Activated CD8-positive, alpha-beta memory T cell treated with anti-CD3 and anti-CD28 coated beads, Interleukin-2, amount 10 ng/mL, durations not matched to agents 7 days and 5 days (primary cell): ENCODE results near the gene RBP5. TPM values are rescaled to one million over a fixed set of nuclear protein-coding genes. Genes with fewer than 3 reads are reported as not detected.

Experiments
- ATAC-seq: fragments of 150-1000 bp; cut with Tn5 transposase; one replicate; pipeline ENCODE4 v1.10.0; 2021; ENCODE audit warnings: moderate library complexity
- CTCF ChIA-PET: fragments of 350-600 bp; sonication (Branson Sonifier 250); formaldehyde crosslinking; loops from one replicate; lab custom pipeline; 2021; ENCODE audit warnings: antibody characterized with exemption; lab: Charles Lee
- DNase-seq: peaks from one replicate; pipeline ENCODE4 v3.0.0-alpha.2; 2020
- H3K27ac Mint-ChIP-seq: one replicate; pipeline ENCODE4 v1.8.0; 2021; ENCODE audit warnings: mild to moderate bottlenecking, mixed read lengths
- H3K27me3 Mint-ChIP-seq: one replicate; pipeline ENCODE4 v1.8.0; 2021; ENCODE audit warnings: mixed read lengths
- H3K36me3 Mint-ChIP-seq: one replicate; pipeline ENCODE4 v1.8.0; 2021; ENCODE audit warnings: mild to moderate bottlenecking, mixed read lengths
- H3K4me1 Mint-ChIP-seq: one replicate; pipeline ENCODE4 v1.8.0; 2021; ENCODE audit warnings: mixed read lengths
- H3K4me3 Mint-ChIP-seq: one replicate; pipeline ENCODE4 v1.8.0; 2021; ENCODE audit warnings: mild to moderate bottlenecking, moderate library complexity, mixed read lengths
- H3K9me3 Mint-ChIP-seq: one replicate; pipeline ENCODE4 v1.8.0; 2022; ENCODE audit warnings: low read depth, mixed read lengths
- total RNA-seq, 2 experiments: library from RNA; stranded (reverse); gene quantifications; one replicate each; pipeline ENCODE4 v1.2.3, GENCODE V29; 2021

The RBP5 gene
- total RNA-seq, 2 experiments from 2014 or later = 0.87 to 0.91 TPM

GRCh38 chr12:7156259-7157197 lies 27.8 kb upstream of the RBP5 start:
- H3K27me3 Mint-ChIP-seq = no peaks in the 10 kb centered on the region
- H3K27ac Mint-ChIP-seq = no peak overlapping the region
- H3K4me3 Mint-ChIP-seq = no peak overlapping the region
- no peaks in the 10 kb centered on the region for H3K9me3 Mint-ChIP-seq
- no peaks in the 10 kb centered on the region for H3K4me1 Mint-ChIP-seq
- no peak for ATAC-seq
- peaks cover 11% of the 10 kb centered on the region for H3K36me3 Mint-ChIP-seq
- CTCF ChIA-PET = interaction anchor here (1.0 to 1.4 kb wide), 2 partner anchors 8 to 12 kb away, joined by 3 to 5 read pairs; no protein-coding TSS in a partner anchor
- no peak for DNase-seq

GRCh38 chr12:7155471-7156034 lies 26.9 kb upstream of the RBP5 start:
- H3K27me3 Mint-ChIP-seq = no peaks in the 10 kb centered on the region
- peaks cover 14% of the 10 kb centered on the region for H3K36me3 Mint-ChIP-seq
- CTCF ChIA-PET = interaction anchor here (0.6 to 1.4 kb wide), 2 partner anchors 9 to 112 kb away, joined by 3 to 5 read pairs; no protein-coding TSS in a partner anchor
- H3K4me1 Mint-ChIP-seq = no peaks in the 10 kb centered on the region
- H3K9me3 Mint-ChIP-seq = no peaks in the 10 kb centered on the region
- no peak overlapping the region for H3K27ac Mint-ChIP-seq
- no peak for DNase-seq
- ATAC-seq = no peak
- H3K4me3 Mint-ChIP-seq = no peak overlapping the region

GRCh38 chr12:7154901-7155470 lies 26.3 kb upstream of the RBP5 start:
- no peak for ATAC-seq
- Mint-ChIP-seq H3K4me3 (no peak overlapping the region), H3K27ac (no peak overlapping the region), H3K36me3 (peaks cover 19% of the 10 kb centered on the region), H3K27me3 (no peaks in the 10 kb centered on the region), H3K4me1 (no peaks in the 10 kb centered on the region), H3K9me3 (no peaks in the 10 kb centered on the region)
- CTCF ChIA-PET = interaction anchor here (0.6 to 1.5 kb wide), 4 partner anchors 9 to 112 kb away, joined by 3 to 7 read pairs (median 5); no protein-coding TSS in a partner anchor
- DNase-seq = no peak

GRCh38 chr12:7154042-7154441 lies 25.4 kb upstream of the RBP5 start:
- no peaks in the 10 kb centered on the region for H3K9me3 Mint-ChIP-seq
- H3K4me1 Mint-ChIP-seq = no peaks in the 10 kb centered on the region
- H3K4me3 Mint-ChIP-seq = no peak overlapping the region
- H3K36me3 Mint-ChIP-seq = peaks cover 26% of the 10 kb centered on the region
- no peak overlapping the region for H3K27ac Mint-ChIP-seq
- H3K27me3 Mint-ChIP-seq = no peaks in the 10 kb centered on the region
- CTCF ChIA-PET = interaction anchor here (1.2 to 1.5 kb wide), 2 partner anchors 9 to 15 kb away, joined by 5 to 7 read pairs; no protein-coding TSS in a partner anchor
- ATAC-seq (no peak), DNase-seq (no peak)

GRCh38 chr12:7152818-7153217 lies 24.1 kb upstream of the RBP5 start:
- H3K36me3 Mint-ChIP-seq = peaks cover 37% of the 10 kb centered on the region
- DNase-seq = no peak
- H3K4me3 Mint-ChIP-seq = no peak overlapping the region
- no peaks in the 10 kb centered on the region for H3K9me3 Mint-ChIP-seq
- no peaks in the 10 kb centered on the region for H3K27me3 Mint-ChIP-seq
- H3K27ac Mint-ChIP-seq = no peak overlapping the region
- peaks cover 10% of the 10 kb centered on the region for H3K4me1 Mint-ChIP-seq
- CTCF ChIA-PET = no interaction called here
- ATAC-seq = no peak

GRCh38 chr12:7151532-7151931 lies 22.8 kb upstream of the RBP5 start:
- Mint-ChIP-seq H3K27me3 (no peaks in the 10 kb centered on the region), H3K36me3 (peaks cover 38% of the 10 kb centered on the region), H3K4me1 (peaks cover 10% of the 10 kb centered on the region), H3K27ac (no peak overlapping the region), H3K9me3 (no peaks in the 10 kb centered on the region), H3K4me3 (no peak overlapping the region)
- CTCF ChIA-PET = interaction anchor here (0.7 kb wide), 1 partner anchor 20 kb away, joined by 3 read pairs; no protein-coding TSS in a partner anchor
- ATAC-seq (no peak), DNase-seq (no peak)

- Mint-ChIP-seq H3K27me3 (no peaks in the 10 kb centered on the region), H3K4me3 (no peak overlapping the region), H3K27ac (no peak overlapping the region), H3K36me3 (peaks cover 41% of the 10 kb centered on the region), H3K4me1 (peaks cover 10% of the 10 kb centered on the region), H3K9me3 (no peaks in the 10 kb centered on the region)
- no peak for ATAC-seq
- DNase-seq = no peak
- CTCF ChIA-PET = no interaction called here
Measured at GRCh38 chr12:7150841-7151240, 22.2 kb upstream of the RBP5 start.

GRCh38 chr12:7150356-7150755 lies 21.7 kb upstream of the RBP5 start:
- CTCF ChIA-PET = no interaction called here

GRCh38 chr12:7146906-7147305 lies 18.2 kb upstream of the RBP5 start:
- Mint-ChIP-seq H3K4me1 (peaks cover 12% of the 10 kb centered on the region), H3K27ac (no peak overlapping the region), H3K36me3 (peaks cover 48% of the 10 kb centered on the region), H3K4me3 (no peak overlapping the region), H3K27me3 (no peaks in the 10 kb centered on the region), H3K9me3 (no peaks in the 10 kb centered on the region)
- DNase-seq = no peak
- CTCF ChIA-PET = interaction anchor here (1.1 to 3.0 kb wide), 4 partner anchors 18 to 129 kb away, joined by 3 to 17 read pairs (median 4); partner anchors contain the start of genes LPCAT3 and PEX5
- no peak for ATAC-seq

More at GRCh38 chr12:7150356-7150755, 21.7 kb upstream of the RBP5 start:
- peaks cover 10% of the 10 kb centered on the region for H3K4me1 Mint-ChIP-seq
- H3K4me3 Mint-ChIP-seq = no peak overlapping the region
- no peak for DNase-seq
- H3K36me3 Mint-ChIP-seq = peaks cover 45% of the 10 kb centered on the region
- no peaks in the 10 kb centered on the region for H3K27me3 Mint-ChIP-seq
- H3K9me3 Mint-ChIP-seq = no peaks in the 10 kb centered on the region
- ATAC-seq = no peak
- H3K27ac Mint-ChIP-seq = no peak overlapping the region

GRCh38 chr12:7146228-7146627 lies 17.5 kb upstream of the RBP5 start:
- Mint-ChIP-seq H3K36me3 (peaks cover 53% of the 10 kb centered on the region), H3K27me3 (no peaks in the 10 kb centered on the region), H3K4me1 (peaks cover 16% of the 10 kb centered on the region), H3K4me3 (no peak overlapping the region), H3K27ac (no peak overlapping the region), H3K9me3 (no peaks in the 10 kb centered on the region)
- ATAC-seq (no peak), DNase-seq (no peak)
- CTCF ChIA-PET = interaction anchor here (0.7 to 3.0 kb wide), 6 partner anchors 19 to 222 kb away, joined by 3 to 17 read pairs (median 3); partner anchors contain the start of genes LPCAT3 and PEX5

- H3K4me3 Mint-ChIP-seq = no peak overlapping the region
- peaks cover 16% of the 10 kb centered on the region for H3K4me1 Mint-ChIP-seq
- ATAC-seq (no peak), DNase-seq (no peak)
- CTCF ChIA-PET = interaction anchor here (0.7 to 3.0 kb wide), 5 partner anchors 20 to 222 kb away, joined by 3 to 17 read pairs (median 3); no protein-coding TSS in a partner anchor
- peaks cover 54% of the 10 kb centered on the region for H3K36me3 Mint-ChIP-seq
- H3K27ac Mint-ChIP-seq = no peak overlapping the region
- H3K27me3 Mint-ChIP-seq = no peaks in the 10 kb centered on the region
- H3K9me3 Mint-ChIP-seq = no peaks in the 10 kb centered on the region
Measured at GRCh38 chr12:7145671-7146070, 17.0 kb upstream of the RBP5 start.

- Mint-ChIP-seq H3K27me3 (no peaks in the 10 kb centered on the region), H3K27ac (no peak overlapping the region), H3K9me3 (no peaks in the 10 kb centered on the region), H3K4me3 (no peak overlapping the region), H3K36me3 (peaks cover 51% of the 10 kb centered on the region), H3K4me1 (peaks cover 16% of the 10 kb centered on the region)
- ATAC-seq (peak; percentile 60), DNase-seq (no peak)
- CTCF ChIA-PET = interaction anchor here (0.8 to 3.0 kb wide), 10 partner anchors 10 to 220 kb away, joined by 3 to 17 read pairs (median 4); partner anchors contain the start of gene C1RL
Measured at GRCh38 chr12:7144414-7145120, 15.9 kb upstream of the RBP5 start.
